ENCODE measurements around the gene GLCE.

The GLCE gene

DNA sequence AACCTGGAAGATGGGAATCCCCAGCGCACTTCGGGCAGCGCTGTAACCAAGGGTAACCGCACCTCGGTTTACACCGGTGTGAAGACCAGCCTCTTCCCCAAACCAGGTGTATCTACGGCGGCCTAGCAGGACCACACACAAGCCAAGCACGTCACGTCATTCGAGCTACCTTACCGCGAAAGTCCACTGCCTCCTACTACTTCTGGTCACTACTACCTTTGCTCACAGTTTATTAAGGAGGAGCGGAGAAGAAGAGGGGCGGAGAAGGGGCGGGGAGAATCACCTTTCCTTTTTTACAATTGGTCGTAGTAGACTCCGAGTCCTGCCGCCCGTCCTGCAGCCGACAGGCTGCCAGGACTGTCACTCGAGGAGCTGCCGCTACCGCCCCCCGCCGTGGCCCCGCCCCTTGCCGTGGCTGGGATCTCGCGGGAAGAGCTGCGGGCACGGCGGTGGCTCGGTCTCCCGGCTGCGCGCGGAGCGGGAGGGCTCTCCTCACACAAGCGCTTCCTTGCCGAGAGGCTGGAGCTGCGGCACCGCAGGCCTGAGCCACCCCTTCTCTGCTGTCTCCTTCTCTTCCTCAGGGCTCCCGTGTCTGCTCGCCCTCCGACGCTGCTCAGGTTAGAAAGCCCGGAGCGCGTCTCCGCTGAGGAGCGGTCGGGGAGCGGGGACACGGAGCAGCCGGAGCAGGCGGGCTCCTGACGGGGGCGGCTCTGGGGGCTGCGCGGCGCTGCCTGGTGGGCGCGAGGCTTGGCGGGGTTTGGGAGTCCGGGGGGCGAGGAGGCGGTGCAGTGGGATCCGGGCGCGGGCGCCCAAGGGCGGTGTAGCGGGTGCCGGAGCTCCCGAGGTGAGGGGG, at the start of gene GLCE:
TSS of gene GLCE (plus strand) at position 495 of the 853 bp plus-strand sequence. CDS start 95,172 bp downstream, outside the sequence.
- peak; percentile 98 for DNase-seq (ENCODE audit: low spot score)

DNA sequence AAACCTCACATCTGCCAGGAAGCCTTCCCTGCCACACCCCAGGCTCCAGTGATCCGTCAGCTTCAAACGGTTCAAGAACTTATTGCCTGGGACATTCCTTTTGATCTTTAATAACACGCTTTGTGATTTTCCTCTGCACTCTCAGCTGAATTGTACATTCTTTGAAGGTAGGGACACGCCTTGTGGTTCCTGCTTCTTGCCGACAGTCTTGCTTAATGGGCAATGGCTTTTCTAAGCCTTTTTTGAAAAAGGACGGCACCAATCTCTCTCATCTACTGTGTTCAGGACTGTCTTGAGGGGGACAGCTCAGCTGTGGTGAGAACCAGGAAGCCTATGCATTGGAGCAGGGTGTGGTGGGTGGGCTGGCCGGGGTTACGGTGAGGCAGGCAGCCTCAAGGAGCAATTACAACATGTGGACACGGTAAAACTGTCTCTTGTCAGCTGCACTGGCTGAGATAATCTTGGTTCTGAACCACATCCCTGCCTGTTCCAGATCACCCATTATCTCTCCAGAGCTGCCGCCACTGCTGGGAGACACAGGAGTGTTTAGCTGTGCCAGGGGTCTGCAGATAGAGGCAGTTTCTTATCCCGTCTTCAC, 46.0 kb upstream of the GLCE start:
- DNase-seq (ENCODE audit: low spot score), result peak; percentile 91

GRCh38 chr15:69115031-69115430, 45.4 kb upstream of the GLCE start:
- DNase-seq (ENCODE audit: low spot score), result no peak

DNA sequence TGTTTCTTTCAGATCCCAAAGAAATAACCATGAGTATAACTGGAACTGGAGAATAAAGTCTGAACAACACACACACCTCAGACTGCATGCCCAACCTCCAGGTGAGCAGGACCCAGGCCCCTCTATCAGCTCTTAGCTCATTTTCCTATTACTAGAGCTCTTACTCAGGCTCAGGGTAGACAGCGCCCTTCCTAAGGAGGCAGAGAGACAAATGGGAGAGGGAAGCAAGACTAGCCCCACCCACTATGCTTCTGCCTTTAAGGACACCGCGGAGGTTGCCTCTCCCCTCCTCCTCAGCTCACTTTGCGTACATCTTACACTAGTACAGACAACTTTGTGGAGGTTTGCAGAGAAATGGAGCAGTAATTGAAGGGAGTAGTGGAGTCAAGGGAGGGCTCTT, 44.0 kb upstream of the GLCE start:
- no peak for DNase-seq (ENCODE audit: low spot score)

DNA sequence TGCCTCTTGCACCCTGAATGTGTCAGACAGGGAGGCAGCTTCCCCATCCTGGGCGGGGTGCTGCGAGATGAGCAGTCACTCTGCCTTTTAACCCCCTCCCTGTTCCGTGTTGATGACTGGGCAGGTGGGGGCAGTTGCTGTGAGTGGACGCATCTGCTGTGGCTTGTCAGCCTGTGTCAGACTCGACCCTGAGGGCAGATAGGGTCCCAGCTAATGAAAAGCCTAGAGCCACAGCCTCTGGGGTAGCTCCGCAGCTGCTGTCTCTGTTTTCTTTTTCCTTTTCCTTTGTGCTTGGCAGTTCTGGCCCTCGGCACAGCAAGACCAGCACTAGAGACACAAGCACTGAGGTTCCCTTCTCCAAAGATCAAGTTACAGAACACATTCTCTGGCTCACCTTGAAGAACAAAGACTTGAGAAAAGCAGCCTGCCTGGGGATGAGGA, 43.0 kb upstream of the GLCE start:
- no peak for DNase-seq (ENCODE audit: low spot score)

DNA sequence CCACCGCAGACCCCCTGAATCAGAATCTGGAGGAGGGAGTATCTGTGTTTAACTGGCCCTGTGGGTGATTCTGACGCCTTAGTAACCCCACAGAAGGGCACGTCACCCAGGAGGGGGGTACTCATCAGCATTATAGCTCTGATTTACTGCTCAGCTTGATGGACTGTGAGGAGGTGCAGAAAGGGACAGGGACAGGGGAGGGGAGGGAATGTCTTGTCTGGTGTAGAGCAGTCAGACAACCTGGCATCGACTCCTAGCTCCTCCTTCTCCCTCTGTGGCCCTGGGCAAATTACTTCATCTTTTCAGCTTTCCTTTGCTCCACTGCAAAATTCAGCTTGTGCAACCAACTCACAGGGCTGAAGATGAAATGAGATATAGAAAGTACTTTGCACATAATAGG, 42.3 kb upstream of the GLCE start:
- no peak for DNase-seq (ENCODE audit: low spot score)

DNA sequence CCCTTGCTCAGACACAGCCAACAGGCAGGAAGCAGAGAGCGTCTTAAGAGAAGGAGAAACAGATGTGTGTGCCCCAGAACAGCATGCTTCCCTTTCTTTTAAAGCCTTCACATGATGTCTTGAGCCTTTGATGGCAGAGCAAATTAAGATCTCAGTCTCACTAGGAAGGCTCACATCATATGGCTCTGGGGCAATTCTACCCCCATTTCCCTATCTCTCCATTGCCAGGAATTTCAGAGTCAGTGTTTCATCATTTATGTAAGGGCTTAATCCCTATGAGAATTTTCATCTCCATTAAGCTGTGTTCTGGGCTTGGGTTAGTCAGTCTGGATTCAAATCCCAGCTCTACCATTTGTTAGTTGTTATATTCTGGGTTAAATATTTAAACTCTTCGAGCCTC, 41.4 kb upstream of the GLCE start:
- no peak for DNase-seq (ENCODE audit: low spot score)

- no peak for DNase-seq (ENCODE audit: low spot score)
Observed at GRCh38 chr15:69119683-69120395, 40.6 kb upstream of the GLCE start.

GRCh38 chr15:69120732-69121131, 39.7 kb upstream of the GLCE start:
- no peak for DNase-seq (ENCODE audit: low spot score)

GRCh38 chr15:69121198-69121828, 39.1 kb upstream of the GLCE start:
- no peak for DNase-seq (ENCODE audit: low spot score)

DNA sequence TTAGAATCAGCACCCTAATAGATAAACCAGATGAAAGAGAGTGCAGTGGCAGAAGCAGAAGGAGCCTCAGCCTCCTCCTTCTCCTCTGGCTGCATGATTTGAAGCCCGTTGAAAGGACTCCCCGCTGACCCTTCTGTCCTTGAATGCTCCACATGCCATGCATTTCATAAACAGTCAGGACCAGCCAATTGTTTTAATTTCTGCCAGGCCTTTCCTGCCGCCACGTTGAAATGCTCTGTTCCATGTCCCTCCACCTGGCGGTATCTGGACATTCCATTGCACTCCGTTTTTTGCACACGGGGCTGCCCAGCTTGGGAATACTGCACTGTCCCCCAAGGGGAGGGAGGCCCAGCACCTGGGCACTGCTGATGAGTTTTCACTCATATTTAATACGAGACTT, 35.2 kb upstream of the GLCE start:
- no peak for DNase-seq (ENCODE audit: low spot score)

DNA sequence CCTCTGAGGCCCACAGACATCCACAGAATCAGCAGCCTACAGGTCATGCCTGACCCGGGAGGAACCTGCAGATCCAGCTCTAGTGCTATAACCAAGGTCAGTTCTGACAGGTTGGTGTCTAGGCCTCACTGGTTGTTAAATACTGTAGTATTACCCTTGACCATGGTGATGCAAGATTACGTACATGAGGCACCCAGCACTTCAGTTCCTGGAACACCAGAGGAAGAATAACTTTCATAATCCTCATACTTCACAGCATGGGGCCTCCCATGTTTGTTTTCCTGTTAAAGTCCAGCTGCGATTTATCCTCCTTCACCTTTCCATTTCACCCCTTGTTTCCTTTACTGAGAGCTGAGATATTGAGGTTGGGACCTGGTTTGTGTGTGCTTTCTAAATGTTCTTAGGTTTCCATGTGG, 34.4 kb upstream of the GLCE start:
- no peak for DNase-seq (ENCODE audit: low spot score)

DNA sequence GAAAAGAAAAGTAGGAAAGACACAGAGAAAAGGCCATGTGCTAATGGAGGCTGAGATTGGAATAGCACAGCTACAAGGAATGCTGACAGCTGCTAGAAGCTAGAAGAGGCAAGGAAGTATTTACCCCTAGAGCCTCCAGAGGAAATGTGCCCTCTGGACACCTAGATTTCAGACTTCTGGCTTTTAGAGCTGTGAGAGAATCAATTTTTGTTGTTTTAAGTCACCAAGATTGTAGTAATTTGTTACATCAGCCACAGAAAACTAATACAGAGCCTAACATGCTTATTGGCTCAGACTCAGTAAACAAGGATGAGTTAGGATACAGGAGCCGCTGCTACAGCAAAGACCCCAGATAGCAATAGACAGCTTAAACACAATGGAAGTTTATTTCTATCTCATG, 33.1 kb upstream of the GLCE start:
- DNase-seq (ENCODE audit: low spot score), result no peak

- no peak for DNase-seq (ENCODE audit: low spot score)
Observed at GRCh38 chr15:69128667-69129311, 31.6 kb upstream of the GLCE start.

DNA sequence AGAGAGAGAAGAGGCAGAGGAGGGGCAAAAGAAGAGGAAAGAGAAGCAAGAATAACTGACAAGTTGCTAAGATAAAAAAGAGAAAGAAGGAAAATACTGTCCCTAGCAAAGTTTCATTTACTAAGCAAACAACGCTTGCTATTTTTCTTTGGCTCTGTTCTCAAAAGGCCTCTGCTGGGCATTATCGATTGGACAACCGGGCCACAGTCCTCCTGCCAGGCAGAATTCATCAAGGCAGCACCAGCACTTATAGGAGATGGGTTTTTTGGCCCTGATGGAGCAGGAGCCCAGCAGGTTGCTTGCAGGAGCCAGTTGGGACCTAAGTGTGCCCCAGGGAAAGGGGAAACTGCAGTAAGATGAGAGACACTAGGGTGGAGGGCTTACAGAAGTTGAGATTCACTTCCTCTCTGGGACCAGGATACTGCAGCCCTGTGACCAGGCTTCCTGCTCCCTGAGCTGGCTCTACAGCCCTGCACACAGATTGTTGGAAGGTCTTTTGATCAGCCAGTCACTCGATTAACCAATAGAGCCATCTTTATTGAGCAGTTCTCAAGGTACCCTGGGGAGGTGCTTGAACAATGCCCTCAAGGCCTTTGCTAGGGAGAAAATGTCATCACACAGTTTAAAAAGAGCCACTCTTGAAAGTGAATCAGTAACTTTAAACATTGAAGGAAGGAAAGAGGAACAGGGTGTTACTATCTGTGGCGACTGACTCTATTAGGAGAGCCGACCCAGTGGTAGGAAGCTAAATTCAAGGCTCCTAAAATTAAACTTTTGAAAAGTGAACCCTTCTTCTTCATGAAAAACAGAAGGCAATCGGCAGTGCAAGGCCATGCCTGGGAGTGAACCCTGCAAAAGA, 28.8 kb upstream of the GLCE start:
- DNase-seq (ENCODE audit: low spot score), result no peak

DNA sequence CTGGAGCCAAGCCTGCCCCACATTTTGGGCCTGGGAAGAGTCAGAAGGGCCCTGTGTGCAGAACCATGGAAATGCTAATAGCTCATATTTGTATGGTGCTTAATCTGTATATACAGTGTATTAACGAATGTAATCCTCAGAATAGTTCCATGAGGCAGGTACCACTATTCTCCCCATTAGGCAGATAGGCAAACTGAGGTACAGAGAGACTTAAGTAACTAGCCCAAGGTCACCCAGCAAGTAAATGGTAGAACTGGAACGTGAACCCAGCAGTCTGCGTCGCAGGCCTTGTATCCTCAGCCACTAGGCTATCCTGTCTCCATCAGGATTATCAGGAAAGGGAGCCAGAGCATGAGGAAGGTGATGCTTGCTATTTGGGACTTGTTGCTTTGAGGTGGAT, 28.0 kb upstream of the GLCE start:
- DNase-seq (ENCODE audit: low spot score), result no peak

DNA sequence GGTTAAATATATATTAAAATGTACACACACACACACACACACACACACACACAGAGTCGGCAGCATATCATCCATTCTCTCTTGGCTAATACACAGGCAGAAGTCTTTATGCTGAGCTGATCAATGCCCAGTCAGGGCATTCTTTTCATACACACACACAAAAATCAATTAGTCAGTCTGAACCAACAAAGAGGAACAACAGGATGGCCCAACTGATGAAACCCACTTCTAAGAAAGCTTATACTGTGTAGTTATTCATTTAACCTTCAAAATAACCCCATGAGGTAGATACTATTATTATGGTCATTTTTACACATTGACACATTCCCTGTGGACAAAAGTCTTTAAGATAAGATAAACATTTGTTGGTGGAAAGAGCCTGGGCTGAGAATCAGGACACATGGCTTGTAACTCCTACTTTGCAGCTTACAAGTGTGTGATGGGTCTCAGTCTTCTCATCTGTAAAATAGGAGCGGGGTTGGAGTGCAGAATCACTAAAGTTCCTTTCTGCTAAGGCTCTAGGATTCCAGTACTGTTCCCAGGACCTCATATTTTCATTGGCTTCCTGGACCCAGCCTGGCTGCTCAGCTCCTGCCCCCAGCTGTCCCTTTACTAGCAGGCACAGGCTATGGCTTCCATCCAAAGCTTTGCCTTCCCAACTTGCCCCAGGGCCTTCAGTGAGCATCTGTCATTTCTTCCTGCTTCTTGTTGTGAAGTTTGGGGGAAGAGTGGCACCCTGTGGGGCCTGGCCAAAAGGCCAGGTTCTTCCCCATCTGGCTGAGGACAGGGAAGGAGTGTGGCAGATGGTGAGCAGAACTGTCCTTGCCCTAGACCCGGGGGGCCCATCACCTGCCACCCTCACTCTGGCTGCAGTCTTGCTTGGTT, 27.2 kb upstream of the GLCE start:
- no peak for DNase-seq (ENCODE audit: low spot score)

GRCh38 chr15:69133862-69134519, 26.4 kb upstream of the GLCE start:
- no peak for DNase-seq (ENCODE audit: low spot score)

DNA sequence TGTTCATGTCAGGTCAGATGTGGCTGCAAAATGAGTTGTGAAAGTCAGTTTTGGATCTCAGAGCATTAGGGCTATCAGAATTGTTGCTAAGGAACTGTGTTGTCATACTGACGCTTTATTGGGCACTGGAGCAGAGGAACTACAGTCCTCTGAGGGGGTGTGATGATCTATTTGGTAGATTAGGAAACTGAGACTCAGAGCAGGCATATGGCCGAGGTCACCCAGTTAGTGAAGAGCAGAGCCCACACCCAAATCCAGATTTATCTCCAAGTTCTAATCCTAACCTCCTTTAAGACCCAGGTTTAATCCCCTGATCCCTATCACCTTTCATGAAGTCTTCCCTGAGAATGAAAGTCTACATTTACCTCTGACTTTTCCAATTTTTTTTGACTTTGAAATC, 25.6 kb upstream of the GLCE start:
- DNase-seq (ENCODE audit: low spot score), result no peak

Data from SW480 (cell line).